ENCODE results near the gene CBR3.
"Not testable (repeated sequence)": the region's sequence is repeated elsewhere in the genome, so short reads cannot be mapped to it uniquely, and the experiment has no call there.

Gene CBR3

DNA sequence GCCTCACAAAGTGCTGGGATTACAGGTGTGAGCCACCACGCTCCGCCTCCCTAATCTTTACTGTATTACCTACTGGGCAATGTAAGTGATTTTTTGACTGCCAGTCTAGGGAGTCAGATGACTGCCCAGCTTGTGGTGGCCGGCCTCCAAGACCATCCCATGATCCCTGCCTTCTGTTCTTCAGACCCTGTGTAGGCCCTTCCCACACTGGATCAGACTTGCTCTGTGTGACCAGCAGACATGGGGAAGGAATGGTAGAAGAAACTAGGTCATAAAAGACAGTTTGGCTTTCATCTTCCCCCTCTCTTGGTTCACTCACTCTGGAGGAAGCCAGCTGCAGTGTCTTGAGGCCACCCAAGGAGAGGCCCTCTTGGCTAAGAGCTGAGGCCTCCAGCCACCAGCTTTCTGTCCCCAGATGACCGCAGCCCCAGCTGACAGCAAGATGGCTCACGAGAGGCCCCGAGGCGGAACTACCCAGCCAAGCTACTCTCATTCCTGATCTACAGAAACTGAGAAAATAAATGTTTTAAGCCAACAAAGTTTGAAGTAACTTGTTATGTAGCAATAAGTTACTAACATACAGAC lies 14.5 kb upstream of the CBR3 start:
- DNase-seq (ENCODE audit: low spot score), result no peak

GRCh38 chr21:36122977-36123376 lies 11.9 kb upstream of the CBR3 start:
- no peak for DNase-seq (ENCODE audit: low spot score)

DNA sequence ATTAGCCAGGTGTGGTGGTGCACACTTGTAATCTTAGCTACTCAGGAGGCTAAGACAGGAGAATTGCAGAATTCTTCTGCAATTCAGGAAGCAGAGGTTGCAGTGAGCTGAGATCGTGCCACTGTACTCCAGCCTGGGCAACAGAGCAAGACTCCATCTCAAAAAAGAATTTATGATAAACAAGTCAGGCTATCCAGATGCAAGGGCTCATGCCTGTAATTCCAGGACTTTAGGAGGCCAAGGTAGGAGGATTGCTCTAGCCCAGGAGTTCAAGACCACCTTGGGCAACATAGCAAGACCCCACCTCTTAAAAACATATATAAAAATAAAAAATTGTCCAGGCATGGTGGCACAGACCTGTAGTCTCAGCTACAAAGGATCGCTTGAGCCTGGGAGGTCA lies 10.5 kb upstream of the CBR3 start:
- DNase-seq (ENCODE audit: low spot score), result no peak

DNA sequence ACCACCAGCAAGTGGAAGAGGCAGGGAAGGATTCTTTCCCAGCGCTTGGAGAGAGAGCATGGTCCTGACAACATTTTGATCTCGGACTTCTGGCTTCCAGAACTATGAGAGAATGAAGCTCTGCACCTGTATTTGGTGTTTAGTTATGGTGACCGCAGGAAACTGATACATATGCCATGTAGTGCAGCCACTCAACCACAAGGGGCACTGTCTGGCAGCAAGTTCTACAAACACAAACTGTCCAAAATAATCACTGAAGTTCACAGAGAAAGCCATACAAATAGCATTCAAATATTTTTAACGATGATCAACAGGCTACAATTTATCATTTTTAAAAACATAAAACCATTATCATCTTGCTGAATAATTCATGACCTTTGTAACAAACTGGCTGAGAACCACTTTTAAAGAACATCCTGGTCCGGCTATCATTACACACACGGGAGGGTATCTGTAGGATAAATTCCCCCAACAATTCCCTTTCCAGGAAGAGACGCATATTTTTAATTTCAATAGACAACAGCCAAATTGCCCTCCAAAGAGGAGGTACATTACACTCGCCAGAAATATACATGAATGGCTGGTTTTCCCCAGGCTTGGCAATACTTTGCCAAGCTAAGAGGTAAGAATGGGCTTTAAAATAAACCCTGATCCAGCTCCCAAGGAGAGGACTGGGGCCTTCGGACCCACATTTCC lies 9.2 kb upstream of the CBR3 start:
- no peak for DNase-seq (ENCODE audit: low spot score)

DNA sequence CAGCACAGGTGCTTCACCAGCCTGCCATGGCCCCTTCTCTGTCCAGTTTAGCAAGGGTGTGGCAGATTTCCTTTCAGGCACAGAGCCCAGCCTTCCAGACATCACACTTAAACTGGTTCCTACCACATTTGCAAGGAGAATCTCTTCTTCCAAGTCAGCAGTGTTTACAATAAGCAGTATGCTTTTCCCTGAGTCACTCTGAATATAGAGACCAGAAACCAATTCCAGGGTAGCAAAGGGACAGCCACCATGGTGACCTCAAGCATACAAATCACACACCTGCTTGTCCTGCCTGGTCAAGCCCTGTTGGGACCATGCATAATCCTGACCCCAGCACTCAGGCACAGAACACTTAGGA lies 8.7 kb upstream of the CBR3 start:
- no peak for DNase-seq (ENCODE audit: low spot score)

- DNase-seq (ENCODE audit: low spot score), result no peak
Observed at GRCh38 chr21:36126621-36127110, 8.2 kb upstream of the CBR3 start.

DNA sequence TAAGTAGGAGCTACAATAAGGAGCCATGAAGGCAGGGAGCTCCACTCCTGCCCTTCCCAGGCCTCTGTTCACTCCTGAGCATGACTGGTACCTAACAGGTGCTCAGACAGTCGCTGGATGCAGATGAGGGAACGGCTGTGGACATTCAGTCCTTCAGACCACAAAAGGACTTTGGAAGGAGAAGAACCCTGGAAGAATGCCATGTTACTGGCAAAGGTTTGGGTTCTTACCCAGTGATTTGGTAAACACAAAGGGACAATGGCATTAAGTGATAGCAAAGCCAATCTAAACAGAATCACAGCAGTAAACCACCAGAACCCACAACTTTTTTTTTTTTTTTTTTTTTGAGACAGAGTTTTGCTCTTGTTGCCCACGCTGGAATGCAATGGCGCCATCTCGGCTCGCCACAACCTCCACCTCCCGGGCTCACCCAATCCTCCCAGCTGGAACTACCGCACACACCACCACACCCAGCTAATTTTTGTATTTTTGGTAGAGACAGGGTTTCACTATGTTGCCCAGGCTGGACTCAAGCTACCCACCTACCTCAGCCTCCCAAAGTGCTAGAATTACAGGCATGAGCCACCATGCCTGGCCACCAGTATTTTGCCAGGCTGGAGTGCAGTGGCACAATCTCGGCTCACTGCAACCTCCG lies 7.5 kb upstream of the CBR3 start:
- DNase-seq (ENCODE audit: low spot score), result no peak

GRCh38 chr21:36127977-36128376 lies 6.9 kb upstream of the CBR3 start:
- DNase-seq (ENCODE audit: low spot score), result no peak

DNA sequence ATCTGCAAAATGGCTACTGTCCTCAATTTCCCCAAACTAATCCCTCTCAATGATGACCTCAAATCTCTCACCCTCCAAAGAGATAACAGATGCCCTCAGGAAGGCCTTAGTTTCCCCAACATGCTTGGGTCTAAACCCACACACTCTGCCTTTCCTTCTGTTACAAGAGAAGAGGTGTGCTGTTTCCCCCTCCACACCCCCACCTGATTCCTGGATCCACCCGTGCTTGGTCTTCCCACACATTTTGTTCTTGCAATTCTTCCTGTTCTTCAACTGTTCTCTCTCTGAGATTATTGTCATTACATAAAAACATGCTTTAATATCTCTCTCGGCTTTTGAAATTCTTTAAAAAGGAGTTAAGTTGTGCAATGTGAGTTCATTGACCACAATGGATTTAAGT lies 5.7 kb upstream of the CBR3 start:
- DNase-seq (ENCODE audit: low spot score), result no peak

DNA sequence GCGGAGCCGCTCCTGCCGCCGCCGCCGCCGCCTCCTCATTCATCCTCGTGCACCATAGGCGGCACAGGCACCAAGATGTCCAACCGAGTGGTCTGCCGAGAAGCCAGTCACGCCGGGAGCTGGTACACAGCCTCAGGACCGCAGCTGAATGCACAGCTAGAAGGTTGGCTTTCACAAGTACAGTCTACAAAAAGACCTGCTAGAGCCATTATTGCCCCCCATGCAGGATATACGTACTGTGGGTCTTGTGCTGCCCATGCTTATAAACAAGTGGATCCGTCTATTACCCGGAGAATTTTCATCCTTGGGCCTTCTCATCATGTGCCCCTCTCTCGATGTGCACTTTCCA lies 4.5 kb upstream of the CBR3 start:
- DNase-seq (ENCODE audit: low spot score), result not testable (repeated sequence)

DNA sequence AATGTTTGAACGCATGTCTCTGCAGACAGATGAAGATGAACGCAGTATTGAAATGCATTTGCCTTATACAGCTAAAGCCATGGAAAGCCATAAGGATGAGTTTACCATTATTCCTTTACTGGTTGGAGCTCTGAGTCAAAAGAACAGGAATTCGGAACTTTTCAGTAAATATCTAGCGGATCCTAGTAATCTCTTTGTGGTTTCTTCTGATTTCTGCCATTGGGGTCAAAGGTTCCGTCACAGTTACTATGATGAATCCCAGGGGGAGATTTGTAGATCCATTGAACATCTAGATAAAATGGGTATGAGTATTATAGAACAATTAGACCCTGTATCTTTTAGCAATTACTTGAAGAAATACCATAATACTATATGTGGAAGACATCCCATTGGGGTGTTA lies 4.0 kb upstream of the CBR3 start:
- DNase-seq (ENCODE audit: low spot score), result not testable (repeated sequence)

DNA sequence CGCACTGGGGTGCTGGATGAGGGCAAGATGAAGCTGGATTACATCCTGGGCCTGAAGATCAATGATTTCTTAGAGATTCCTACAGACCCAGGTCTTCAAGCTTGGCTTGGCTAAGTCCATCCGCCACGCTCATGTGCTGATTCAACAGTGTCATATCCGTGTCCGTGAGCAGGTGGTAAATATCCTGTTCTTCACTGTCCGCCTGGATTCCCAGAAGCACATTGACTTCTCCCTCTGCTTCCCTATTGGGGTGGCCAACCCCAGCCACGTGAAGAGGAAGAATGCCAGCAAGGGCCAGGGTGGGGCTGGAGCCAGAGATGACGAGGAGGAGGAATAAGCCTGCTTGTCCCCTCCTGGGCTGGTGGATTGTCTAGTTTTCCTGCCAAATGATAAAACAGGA lies 2.2 kb upstream of the CBR3 start:
- DNase-seq (ENCODE audit: low spot score), result no peak

- peak; percentile 79 for DNase-seq (ENCODE audit: low spot score)
Observed at GRCh38 chr21:36135391-36136102, 668 bp downstream of the CBR3 start.

- not testable (repeated sequence) for DNase-seq (ENCODE audit: low spot score)
Observed at GRCh38 chr21:36139791-36140190, 4.9 kb downstream of the CBR3 start.

GRCh38 chr21:36141513-36141925 lies 6.6 kb downstream of the CBR3 start:
- DNase-seq (ENCODE audit: low spot score), result no peak

DNA sequence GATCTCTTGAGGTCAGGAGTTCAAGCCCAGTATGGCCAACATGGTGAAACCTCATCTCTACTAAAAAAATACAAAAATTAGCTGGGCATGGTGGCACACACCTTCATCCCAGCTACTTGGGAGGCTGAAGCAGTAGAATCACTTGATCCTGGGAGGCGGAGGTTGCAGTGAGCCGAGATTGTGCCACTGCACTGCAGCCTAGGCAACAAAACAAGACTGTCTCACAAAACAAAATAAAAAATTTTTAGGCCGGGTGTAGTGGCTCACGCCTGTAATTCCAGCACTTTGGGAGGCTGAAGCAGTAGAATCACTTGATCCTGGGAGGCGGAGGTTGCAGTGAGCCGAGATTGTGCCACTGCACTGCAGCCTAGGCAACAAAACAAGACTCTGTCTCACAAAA lies 9.4 kb downstream of the CBR3 start:
- DNase-seq (ENCODE audit: low spot score), result not testable (repeated sequence)

DNA sequence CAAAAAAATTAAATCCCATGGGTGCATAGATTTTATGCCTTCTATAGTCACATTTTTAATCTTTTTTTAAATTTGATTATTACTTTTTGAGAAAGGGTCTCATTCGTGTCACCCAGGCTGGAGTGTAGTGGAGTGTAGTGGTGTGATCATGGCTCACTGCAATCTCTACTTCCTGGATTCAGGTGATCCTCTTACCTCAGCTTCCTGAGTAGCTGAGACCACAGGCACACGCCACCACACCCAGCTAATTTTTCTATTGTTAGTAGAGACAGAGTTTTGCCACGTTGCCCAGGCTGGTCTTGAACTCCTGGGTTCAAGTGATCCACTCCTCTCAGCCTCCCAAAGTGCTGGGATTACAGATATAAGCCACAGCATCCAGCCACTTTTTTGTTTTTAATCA lies 10.4 kb downstream of the CBR3 start:
- DNase-seq (ENCODE audit: low spot score), result no peak

DNA sequence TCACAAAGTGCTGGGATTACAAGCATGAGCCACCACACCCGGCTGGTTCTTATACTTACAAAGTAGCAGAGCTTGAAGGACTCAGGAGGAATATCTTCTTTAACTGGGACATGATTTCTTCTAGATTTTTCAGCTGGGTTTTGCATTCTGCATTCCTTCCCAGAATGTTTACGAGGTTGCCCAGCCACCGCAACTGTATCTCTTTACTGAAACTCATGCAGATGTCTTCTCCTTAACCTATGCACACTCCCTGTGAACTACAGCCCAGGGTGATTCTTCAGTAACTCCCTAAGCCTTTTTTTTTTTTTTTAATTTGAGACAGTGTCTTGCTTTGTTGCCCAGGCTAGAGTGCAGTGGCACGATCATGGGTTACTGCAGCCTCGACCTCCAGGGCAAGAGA lies 13.0 kb downstream of the CBR3 start:
- no peak for DNase-seq (ENCODE audit: low spot score)

DNA sequence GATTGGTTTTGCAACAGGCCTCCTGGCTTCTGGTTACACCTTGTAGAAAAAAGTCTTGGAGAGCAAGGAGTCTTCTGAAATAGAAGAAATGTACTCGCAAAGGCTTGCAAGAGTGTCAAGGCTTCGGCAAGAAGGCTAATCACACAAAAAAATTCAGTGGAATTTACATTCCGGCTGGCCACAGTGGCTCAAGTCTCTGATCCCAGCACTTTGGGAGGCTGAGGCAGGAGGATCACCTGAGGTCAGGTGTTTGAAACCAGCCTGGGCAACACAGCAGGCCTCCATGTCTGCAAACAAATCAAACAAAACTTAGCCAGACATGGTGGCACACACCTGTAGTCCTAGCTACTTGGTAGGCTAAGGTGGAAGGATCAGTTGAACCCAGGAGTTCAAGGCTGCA lies 14.0 kb downstream of the CBR3 start:
- no peak for DNase-seq (ENCODE audit: low spot score)

GRCh38 chr21:36149788-36150711 lies 15.2 kb downstream of the CBR3 start:
- no peak for DNase-seq (ENCODE audit: low spot score)

- no peak for DNase-seq (ENCODE audit: low spot score)
Observed at GRCh38 chr21:36155603-36156338, 20.9 kb downstream of the CBR3 start.
